Stomach (tissue), 4 donors: ENCODE results near the gene FLT1.

Source experiments
- CTCF ChIP-seq, 7 experiments: fragments of 450-650 bp in 4 of 7; fragments of 200-600 bp in 3 of 7; sonication (generic) in 3 of 7; IDR thresholded peaks; one replicate each; pipeline ENCODE4 v1.5.1; 2016 to 2019; ENCODE audit warnings: antibody characterized with exemption in 7 of 7, control low read depth in 2 of 7, mild to moderate bottlenecking in 1 of 7
- POLR2AphosphoS5 ChIP-seq, 3 donors: sonication (generic); formaldehyde crosslinking; IDR thresholded peaks; one replicate each; pipeline ENCODE4 v1.6.1; 2016; ENCODE audit warnings: antibody characterized with exemption in 3 of 3

- no peak for TF ChIP-seq CTCF (IDR thresholded peaks at IDR 0.05)
- TF ChIP-seq POLR2AphosphoS5 (IDR thresholded peaks at IDR 0.05) = no peak
Observed at GRCh38 chr13:28251466-28251865, 243.5 kb downstream of the FLT1 start.
